Panc1 (cell line): ENCODE measurements around the gene TSPAN17. TPM values are rescaled to one million over a fixed set of nuclear protein-coding genes. Genes with fewer than 3 reads are reported as not detected.

Experiments
- ATAC-seq: fragments of 200-7000 bp; cut with Tn5 transposase; 2 replicates; pipeline ENCODE4 v1.9.1; 2020; ENCODE audit warnings: mild to moderate bottlenecking, moderate library complexity
- BruUV-seq: library from RNA; stranded (reverse); fragments of 400-500 nt; replicated peaks from 2 replicates; lab custom pipeline; 2021; lab: Mats Ljungman, UMichigan
- CTCF ChIA-PET: fragments of 300-600 bp; sonication (Branson Sonifier 250); formaldehyde crosslinking; loops from one replicate; lab custom pipeline; 2022; ENCODE audit warnings: antibody characterized with exemption; lab: Charles Lee
- POLR2A ChIA-PET: fragments of 300-600 bp; sonication (Branson Sonifier 250); formaldehyde crosslinking; loops from one replicate; lab custom pipeline; 2022; ENCODE audit warnings: antibody characterized with exemption; lab: Charles Lee
- DNase-seq: peaks from one replicate; pipeline ENCODE4 v3.0.0-alpha.2; 2010; ENCODE audit warnings: low read depth, low spot score
- H3K27ac ChIP-seq: 2 replicates; pipeline ENCODE4 v1.5.1; 2011; ENCODE audit warnings: mild to moderate bottlenecking, low read length, inconsistent platforms
- H3K27me3 ChIP-seq: fragments of 200-500 bp; sonication (Bioruptor generic); 2 replicates; pipeline ENCODE4 v1.6.0; 2014; ENCODE audit warnings: low read length, inconsistent platforms; ENCODE audit not compliant: control insufficient read depth, insufficient read depth
- H3K36me3 ChIP-seq: fragments of 200-500 bp; sonication (Bioruptor generic); 2 replicates; pipeline ENCODE4 v1.5.1; 2014; ENCODE audit warnings: inconsistent platforms, mild to moderate bottlenecking, low read length, moderate library complexity; ENCODE audit not compliant: control insufficient read depth, insufficient read depth
- H3K4me1 ChIP-seq: 2 replicates; pipeline ENCODE4 v1.5.1; 2011; ENCODE audit warnings: inconsistent platforms, mild to moderate bottlenecking, low read length, moderate library complexity; ENCODE audit not compliant: control insufficient read depth, insufficient read depth
- H3K4me3 ChIP-seq, 2 experiments: 2 replicates each; pipeline ENCODE4 v1.5.1; 2011 to 2012; ENCODE audit warnings: low read depth in 2 of 2, low read length in 2 of 2, mild to moderate bottlenecking in 2 of 2, inconsistent platforms in 1 of 2, moderate library complexity in 1 of 2
- H3K9me3 ChIP-seq: fragments of 200-500 bp; sonication (Bioruptor generic); 2 replicates; pipeline ENCODE4 v1.5.1; 2014; ENCODE audit warnings: low read depth, mild to moderate bottlenecking, inconsistent platforms, low read length, moderate library complexity; ENCODE audit not compliant: control insufficient read depth, insufficient read depth
- POLR2AphosphoS5 ChIP-seq: IDR thresholded peaks from 2 replicates; pipeline ENCODE4 v1.6.1; 2012; ENCODE audit warnings: mild to moderate bottlenecking, low read depth, low read length, moderate library complexity
- REST ChIP-seq, 2 experiments: IDR thresholded peaks; 2 replicates each; pipeline ENCODE4 v1.6.1; 2011 to 2012; ENCODE audit warnings: low read depth in 2 of 2, control low read depth in 1 of 2, low read length in 1 of 2, mild to moderate bottlenecking in 1 of 2, moderate library complexity in 1 of 2; ENCODE audit not compliant: insufficient read depth in 1 of 2
- SIN3A ChIP-seq: IDR thresholded peaks from 2 replicates; pipeline ENCODE4 v1.6.1; 2012; ENCODE audit warnings: low read depth, mild to moderate bottlenecking, low read length, moderate library complexity, borderline replicate concordance; ENCODE audit not compliant: insufficient read depth
- TCF7L2 ChIP-seq: IDR thresholded peaks from 2 replicates; pipeline ENCODE4 v1.6.1; 2011; ENCODE audit warnings: mild to moderate bottlenecking, low read depth, low read length, inconsistent platforms
- in situ Hi-C: cut with HindIII; loops from 2 replicates; pipeline ENCODE4 v1.10.0; 2016; ENCODE audit warnings: low sequenced_read_pairs, low pct_unique_long_range_greater_than_20kb
- intact Hi-C: fragments of 100-400 bp; cut with micrococcal nuclease; formaldehyde crosslinking; loops from one replicate; pipeline ENCODE4 v1.10.0; 2022; ENCODE audit not compliant: unreplicated experiment
- total RNA-seq: library from RNA; stranded (reverse); gene quantifications from one replicate; pipeline ENCODE4 v1.2.1, GENCODE V29; 2021; ENCODE audit not compliant: unreplicated experiment
- TF ChIP-seq, protein P1 (sequence below): fragments of 450-650 bp; IDR thresholded peaks from 2 replicates; pipeline ENCODE4 v1.5.1; 2017; ENCODE audit warnings: mild to moderate bottlenecking

The TSPAN17 gene
- total RNA-seq, 1 experiment from 2014 or later, result 64.7 TPM

- no peak for TF ChIP-seq SIN3A
- no peaks in the 10 kb centered on the region for H3K36me3 ChIP-seq
- in situ Hi-C loops (no loop called here), intact Hi-C loops (no loop called here)
- H3K4me3 ChIP-seq, result no peak overlapping the region
- H3K27ac ChIP-seq, result no peak overlapping the region
- DNase-seq (no peak), ATAC-seq (no peak)
- POLR2A ChIA-PET, result no interaction called here
- CTCF ChIA-PET, result no interaction called here
- no peaks in the 10 kb centered on the region for H3K27me3 ChIP-seq
- H3K9me3 ChIP-seq, result no peaks in the 10 kb centered on the region
- peaks cover 12% of the 10 kb centered on the region; the same call in 1 of the 2 replicates for H3K4me1 ChIP-seq
- BruUV-seq, result no TSS peak
These were observed 35.3 kb upstream of the TSPAN17 start for GRCh38 chr5:176612008-176612407.

- ChIA-PET CTCF (no interaction called here), POLR2A (no interaction called here)
- H3K27me3 ChIP-seq, result no peaks in the 10 kb centered on the region
- TF ChIP-seq SIN3A (no peak), TCF7L2 (no peak), REST (IDR thresholded peaks at IDR 0.05; ENCODE audit: insufficient read depth in 1 of 2, low read depth in 2 of 2, low read length in 1 of 2) (peak in 1 of 2 experiments; percentile 10; a peak in 1 of 4 replicates)
- no peaks in the 10 kb centered on the region for H3K9me3 ChIP-seq
- no peaks in the 10 kb centered on the region for H3K36me3 ChIP-seq
- DNase-seq (no peak), ATAC-seq (no peak)
- in situ Hi-C loops, result no loop called here
- H3K27ac ChIP-seq, result no peak overlapping the region
- intact Hi-C loops, result no loop called here
- no TSS peak for BruUV-seq
- no peak overlapping the region for H3K4me3 ChIP-seq
- peaks cover 12% of the 10 kb centered on the region; the same call in 1 of the 2 replicates for H3K4me1 ChIP-seq
These were observed 34.4 kb upstream of the TSPAN17 start for GRCh38 chr5:176612855-176613254.

DNA sequence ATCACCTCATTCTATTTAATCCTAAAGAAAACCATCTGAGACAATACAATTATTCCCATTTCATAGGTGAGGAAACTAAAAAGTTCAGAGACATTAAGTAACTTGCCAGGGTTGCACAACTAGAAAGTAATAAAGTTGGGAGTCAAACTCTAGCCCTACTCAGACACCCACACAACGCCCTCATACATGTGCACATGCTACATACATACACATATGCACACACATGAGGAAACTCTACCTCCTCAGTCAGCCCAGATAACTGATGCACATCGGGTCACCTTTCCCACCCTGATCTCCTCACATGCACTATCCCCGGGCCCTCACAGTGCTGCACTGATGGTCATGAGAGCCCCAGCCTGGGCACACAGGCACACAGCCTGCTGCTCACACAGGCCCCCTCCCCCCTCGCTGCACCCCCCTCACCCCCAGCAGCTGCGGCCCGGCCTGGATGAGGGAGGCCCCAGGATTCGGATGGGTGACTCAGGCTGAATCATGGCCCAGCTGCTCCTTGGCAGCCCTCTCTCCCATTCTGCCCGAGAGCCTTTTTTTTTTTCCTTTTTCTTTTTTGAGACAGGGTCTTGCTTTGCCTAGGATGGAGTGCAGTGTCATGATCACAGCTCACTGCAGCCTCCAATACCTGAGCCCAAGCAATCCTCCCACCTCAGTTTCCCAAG is 32.3 kb upstream of the TSPAN17 start:
- Histone ChIP-seq H3K4me1 (peaks cover 4% of the 10 kb centered on the region; the same call in 1 of the 2 replicates), H3K27ac (no peak overlapping the region), H3K27me3 (no peaks in the 10 kb centered on the region), H3K4me3 (no peak overlapping the region), H3K36me3 (no peaks in the 10 kb centered on the region), H3K9me3 (no peaks in the 10 kb centered on the region)
- TF ChIP-seq SIN3A, result no peak
- TF ChIP-seq, protein P1, sequence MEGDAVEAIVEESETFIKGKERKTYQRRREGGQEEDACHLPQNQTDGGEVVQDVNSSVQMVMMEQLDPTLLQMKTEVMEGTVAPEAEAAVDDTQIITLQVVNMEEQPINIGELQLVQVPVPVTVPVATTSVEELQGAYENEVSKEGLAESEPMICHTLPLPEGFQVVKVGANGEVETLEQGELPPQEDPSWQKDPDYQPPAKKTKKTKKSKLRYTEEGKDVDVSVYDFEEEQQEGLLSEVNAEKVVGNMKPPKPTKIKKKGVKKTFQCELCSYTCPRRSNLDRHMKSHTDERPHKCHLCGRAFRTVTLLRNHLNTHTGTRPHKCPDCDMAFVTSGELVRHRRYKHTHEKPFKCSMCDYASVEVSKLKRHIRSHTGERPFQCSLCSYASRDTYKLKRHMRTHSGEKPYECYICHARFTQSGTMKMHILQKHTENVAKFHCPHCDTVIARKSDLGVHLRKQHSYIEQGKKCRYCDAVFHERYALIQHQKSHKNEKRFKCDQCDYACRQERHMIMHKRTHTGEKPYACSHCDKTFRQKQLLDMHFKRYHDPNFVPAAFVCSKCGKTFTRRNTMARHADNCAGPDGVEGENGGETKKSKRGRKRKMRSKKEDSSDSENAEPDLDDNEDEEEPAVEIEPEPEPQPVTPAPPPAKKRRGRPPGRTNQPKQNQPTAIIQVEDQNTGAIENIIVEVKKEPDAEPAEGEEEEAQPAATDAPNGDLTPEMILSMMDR, result no peak
- no peak for TF ChIP-seq REST (IDR thresholded peaks at IDR 0.05; ENCODE audit: insufficient read depth in 1 of 2, low read depth in 2 of 2, low read length in 1 of 2)
- TF ChIP-seq TCF7L2, result no peak
- no peak for TF ChIP-seq POLR2AphosphoS5
- BruUV-seq, result no TSS peak
- ATAC-seq (peak; percentile 47; the same call in 1 of the 2 replicates), DNase-seq (no peak)
- ChIA-PET CTCF (interaction anchor here (0.6 kb wide), 1 partner anchor 191 kb away, joined by 4 read pairs; no protein-coding TSS in a partner anchor), POLR2A (no interaction called here)
- intact Hi-C loops (no loop called here), in situ Hi-C loops (no loop called here)
